ENCODE results near the gene ARHGAP10.
"Not testable (repeated sequence)": the region's sequence is repeated elsewhere in the genome, so short reads cannot be mapped to it uniquely, and the experiment has no call there.

ARHGAP10 gene

GRCh38 chr4:148076964-148077363, 345.1 kb downstream of the ARHGAP10 start:
- Histone ChIP-seq H3K27me3 (ENCODE audit: control insufficient read depth, insufficient read depth, low read length, poor library complexity, severe bottlenecking) (no peaks in the 10 kb centered on the region), H3K27ac (ENCODE audit: insufficient read depth, low read depth, low read length, poor library complexity, severe bottlenecking) (no peak overlapping the region), H3K4me1 (ENCODE audit: control insufficient read depth, insufficient read depth, low read length) (no peaks in the 10 kb centered on the region), H3K36me3 (ENCODE audit: control insufficient read depth, insufficient read depth, low read length) (no peaks in the 10 kb centered on the region), H3K4me3 (ENCODE audit: insufficient read depth, low read depth, low read length) (no peak overlapping the region), H3K9me3 (ENCODE audit: control insufficient read depth, low read length) (peaks cover 2% of the 10 kb centered on the region)
- WGBS, 2 experiments: 94% methylated on average over 5 of the region's 5 CpGs

- Histone ChIP-seq H3K9me3 (ENCODE audit: control insufficient read depth, low read length) (peaks cover 2% of the 10 kb centered on the region), H3K4me1 (ENCODE audit: control insufficient read depth, insufficient read depth, low read length) (no peaks in the 10 kb centered on the region), H3K27ac (ENCODE audit: insufficient read depth, low read depth, low read length, poor library complexity, severe bottlenecking) (no peak overlapping the region), H3K36me3 (ENCODE audit: control insufficient read depth, insufficient read depth, low read length) (no peaks in the 10 kb centered on the region), H3K4me3 (ENCODE audit: insufficient read depth, low read depth, low read length) (no peak overlapping the region), H3K27me3 (ENCODE audit: control insufficient read depth, insufficient read depth, low read length, poor library complexity, severe bottlenecking) (no peaks in the 10 kb centered on the region)
- 86 to 97% methylated on average over 1 of the region's 1 CpG for WGBS, 2 experiments
Observed at GRCh38 chr4:148077581-148077980, 345.7 kb downstream of the ARHGAP10 start.

GRCh38 chr4:148078061-148078460, 346.2 kb downstream of the ARHGAP10 start:
- no peaks in the 10 kb centered on the region for H3K36me3 ChIP-seq (ENCODE audit: control insufficient read depth, insufficient read depth, low read length)
- no peak overlapping the region for H3K4me3 ChIP-seq (ENCODE audit: insufficient read depth, low read depth, low read length)
- no peak overlapping the region for H3K27ac ChIP-seq (ENCODE audit: insufficient read depth, low read depth, low read length, poor library complexity, severe bottlenecking)
- no peaks in the 10 kb centered on the region for H3K4me1 ChIP-seq (ENCODE audit: control insufficient read depth, insufficient read depth, low read length)
- H3K9me3 ChIP-seq (ENCODE audit: control insufficient read depth, low read length): peaks cover 2% of the 10 kb centered on the region
- WGBS, 2 experiments: 95 to 98% methylated on average over 2 of the region's 2 CpGs
- H3K27me3 ChIP-seq (ENCODE audit: control insufficient read depth, insufficient read depth, low read length, poor library complexity, severe bottlenecking): no peaks in the 10 kb centered on the region

- Histone ChIP-seq H3K27me3 (ENCODE audit: control insufficient read depth, insufficient read depth, low read length, poor library complexity, severe bottlenecking) (no peaks in the 10 kb centered on the region), H3K9me3 (ENCODE audit: control insufficient read depth, low read length) (peaks cover 2% of the 10 kb centered on the region), H3K4me1 (ENCODE audit: control insufficient read depth, insufficient read depth, low read length) (no peaks in the 10 kb centered on the region), H3K4me3 (ENCODE audit: insufficient read depth, low read depth, low read length) (no peak overlapping the region), H3K36me3 (ENCODE audit: control insufficient read depth, insufficient read depth, low read length) (no peaks in the 10 kb centered on the region), H3K27ac (ENCODE audit: insufficient read depth, low read depth, low read length, poor library complexity, severe bottlenecking) (no peak overlapping the region)
- 85 to 91% methylated on average over 7 of the region's 7 CpGs for WGBS, 2 experiments
Observed at GRCh38 chr4:148079961-148080360, 348.1 kb downstream of the ARHGAP10 start.

- no peaks in the 10 kb centered on the region for H3K36me3 ChIP-seq (ENCODE audit: control insufficient read depth, insufficient read depth, low read length)
- no peaks in the 10 kb centered on the region for H3K4me1 ChIP-seq (ENCODE audit: control insufficient read depth, insufficient read depth, low read length)
- no peaks in the 10 kb centered on the region for H3K9me3 ChIP-seq (ENCODE audit: control insufficient read depth, low read length)
- WGBS, 2 experiments: 96 to 98% methylated on average over 12 of the region's 12 CpGs
- no peaks in the 10 kb centered on the region for H3K27me3 ChIP-seq (ENCODE audit: control insufficient read depth, insufficient read depth, low read length, poor library complexity, severe bottlenecking)
- no peak overlapping the region for H3K27ac ChIP-seq (ENCODE audit: insufficient read depth, low read depth, low read length, poor library complexity, severe bottlenecking)
- H3K4me3 ChIP-seq (ENCODE audit: insufficient read depth, low read depth, low read length): no peak overlapping the region
Observed at GRCh38 chr4:148081267-148081666, 349.4 kb downstream of the ARHGAP10 start.

GRCh38 chr4:148081745-148082144, 349.9 kb downstream of the ARHGAP10 start:
- Histone ChIP-seq H3K4me3 (ENCODE audit: insufficient read depth, low read depth, low read length) (no peak overlapping the region), H3K9me3 (ENCODE audit: control insufficient read depth, low read length) (no peaks in the 10 kb centered on the region), H3K27me3 (ENCODE audit: control insufficient read depth, insufficient read depth, low read length, poor library complexity, severe bottlenecking) (no peaks in the 10 kb centered on the region), H3K27ac (ENCODE audit: insufficient read depth, low read depth, low read length, poor library complexity, severe bottlenecking) (no peak overlapping the region), H3K4me1 (ENCODE audit: control insufficient read depth, insufficient read depth, low read length) (no peaks in the 10 kb centered on the region), H3K36me3 (ENCODE audit: control insufficient read depth, insufficient read depth, low read length) (no peaks in the 10 kb centered on the region)
- WGBS, 2 experiments: 88 to 95% methylated on average over 3 of the region's 3 CpGs

- not testable (repeated sequence) for H3K4me3 ChIP-seq (ENCODE audit: insufficient read depth, low read depth, low read length); H3K36me3 ChIP-seq (ENCODE audit: control insufficient read depth, insufficient read depth, low read length); H3K27me3 ChIP-seq (ENCODE audit: control insufficient read depth, insufficient read depth, low read length, poor library complexity, severe bottlenecking); H3K4me1 ChIP-seq (ENCODE audit: control insufficient read depth, insufficient read depth, low read length); H3K9me3 ChIP-seq (ENCODE audit: control insufficient read depth, low read length); H3K27ac ChIP-seq (ENCODE audit: insufficient read depth, low read depth, low read length, poor library complexity, severe bottlenecking)
- 96 to 97% methylated on average over 4 of the region's 4 CpGs for WGBS, 2 experiments
Observed at GRCh38 chr4:148083073-148083472, 351.2 kb downstream of the ARHGAP10 start.

- Histone ChIP-seq H3K27me3 (ENCODE audit: control insufficient read depth, insufficient read depth, low read length, poor library complexity, severe bottlenecking) (no peaks in the 10 kb centered on the region), H3K4me3 (ENCODE audit: insufficient read depth, low read depth, low read length) (no peak overlapping the region), H3K27ac (ENCODE audit: insufficient read depth, low read depth, low read length, poor library complexity, severe bottlenecking) (no peak overlapping the region), H3K36me3 (ENCODE audit: control insufficient read depth, insufficient read depth, low read length) (no peaks in the 10 kb centered on the region), H3K9me3 (ENCODE audit: control insufficient read depth, low read length) (no peaks in the 10 kb centered on the region), H3K4me1 (ENCODE audit: control insufficient read depth, insufficient read depth, low read length) (no peaks in the 10 kb centered on the region)
- 92 to 95% methylated on average over 6 of the region's 6 CpGs for WGBS, 2 experiments
Observed at GRCh38 chr4:148089624-148090023, 357.7 kb downstream of the ARHGAP10 start.

- WGBS, 2 experiments: 91 to 97% methylated on average over 6 of the region's 6 CpGs
- Histone ChIP-seq H3K4me1 (ENCODE audit: control insufficient read depth, insufficient read depth, low read length) (no peaks in the 10 kb centered on the region), H3K36me3 (ENCODE audit: control insufficient read depth, insufficient read depth, low read length) (no peaks in the 10 kb centered on the region), H3K4me3 (ENCODE audit: insufficient read depth, low read depth, low read length) (no peak overlapping the region), H3K9me3 (ENCODE audit: control insufficient read depth, low read length) (no peaks in the 10 kb centered on the region), H3K27ac (ENCODE audit: insufficient read depth, low read depth, low read length, poor library complexity, severe bottlenecking) (no peak overlapping the region), H3K27me3 (ENCODE audit: control insufficient read depth, insufficient read depth, low read length, poor library complexity, severe bottlenecking) (no peaks in the 10 kb centered on the region)
Observed at GRCh38 chr4:148090029-148090428, 358.1 kb downstream of the ARHGAP10 start.

- Histone ChIP-seq H3K36me3 (ENCODE audit: control insufficient read depth, insufficient read depth, low read length) (no peaks in the 10 kb centered on the region), H3K27ac (ENCODE audit: insufficient read depth, low read depth, low read length, poor library complexity, severe bottlenecking) (no peak overlapping the region), H3K27me3 (ENCODE audit: control insufficient read depth, insufficient read depth, low read length, poor library complexity, severe bottlenecking) (no peaks in the 10 kb centered on the region), H3K9me3 (ENCODE audit: control insufficient read depth, low read length) (no peaks in the 10 kb centered on the region), H3K4me3 (ENCODE audit: insufficient read depth, low read depth, low read length) (no peak overlapping the region), H3K4me1 (ENCODE audit: control insufficient read depth, insufficient read depth, low read length) (no peaks in the 10 kb centered on the region)
- WGBS, 2 experiments: 94 to 95% methylated on average over 17 of the region's 17 CpGs
Observed at GRCh38 chr4:148090503-148091476, 358.9 kb downstream of the ARHGAP10 start.

Measured in ectodermal cell (in vitro differentiated cells).